HepG2 (cell line): ENCODE data around the gene WDR54. TPM values are rescaled to one million over a fixed set of nuclear protein-coding genes. Genes with fewer than 3 reads are reported as not detected.

Source experiments
- ATAC-seq: fragments of 200-7000 bp; cut with Tn5 transposase; 3 replicates; pipeline ENCODE4 v1.9.1; 2020; ENCODE audit warnings: mild to moderate bottlenecking, moderate library complexity
- BruUV-seq: library from RNA; stranded (reverse); fragments of 400-500 nt; replicated peaks from 2 replicates; lab custom pipeline; 2021; lab: Mats Ljungman, UMichigan
- CTCF ChIA-PET: fragments of 300-600 bp; formaldehyde crosslinking; extraction: SDS; loops from one replicate; lab custom pipeline; 2021; ENCODE audit warnings: low total read pairs, inconsistent platforms, low intra/inter-chr PET ratio; lab: Yijun Ruan, JAX
- POLR2A ChIA-PET: fragments of 350-600 bp; sonication (Branson Sonifier 250); formaldehyde crosslinking; loops from one replicate; lab custom pipeline; 2020; ENCODE audit warnings: antibody characterized with exemption, inconsistent platforms; lab: Yijun Ruan, JAX
- DNase-seq: peaks from one replicate; pipeline ENCODE4 v3.0.0-alpha.2; 2015; ENCODE audit warnings: low spot score
- FAIRE-seq: peaks from 3 replicates; lab custom pipeline; 2011; peaks lifted over from hg19 to GRCh38; lab: Jason Lieb, UNC
- H2AFZ ChIP-seq: one replicate; pipeline ENCODE4 v1.6.1; 2011; ENCODE audit warnings: low read length, inconsistent platforms
- H3K27ac ChIP-seq: fragments of 300-600 bp; 3 replicates; pipeline ENCODE4 v1.8.0; 2011; ENCODE audit warnings: mixed run types, mild to moderate bottlenecking, mixed read lengths, low read length, inconsistent platforms; ENCODE audit not compliant: insufficient read depth; ENCODE audit errors: extremely low read length
- H3K27me3 ChIP-seq, 2 experiments: fragments of 200-600 bp in 1 of 2; 2 replicates in 1 of 2; 3 replicates in 1 of 2; pipeline versions ENCODE4 v1.6.0 to v1.8.0; 2011; ENCODE audit warnings: low read length in 2 of 2, mild to moderate bottlenecking in 2 of 2, moderate library complexity in 2 of 2, inconsistent platforms in 1 of 2; ENCODE audit not compliant: insufficient read depth in 2 of 2, control insufficient read depth in 1 of 2
- H3K36me3 ChIP-seq, 2 experiments: fragments of 200-600 bp in 1 of 2; replicated peaks in 1 of 2; 2 replicates in 1 of 2; 3 replicates in 1 of 2; pipeline versions ENCODE4 v1.5.1 to v1.8.0; 2011; ENCODE audit warnings: low read length in 2 of 2, inconsistent platforms in 1 of 2; ENCODE audit not compliant: insufficient read depth in 2 of 2, control insufficient read depth in 1 of 2
- H3K4me1 ChIP-seq: 2 replicates; pipeline ENCODE4 v1.5.1; 2012; ENCODE audit warnings: low read length, inconsistent platforms; ENCODE audit not compliant: insufficient read depth
- H3K4me2 ChIP-seq: 2 replicates; pipeline ENCODE4 v1.6.0; 2011; ENCODE audit warnings: low read depth, low read length, inconsistent platforms
- H3K4me3 ChIP-seq, 3 experiments: fragments of 200-600 bp in 1 of 3; sonication (generic), shearing (Covaris generic) in 1 of 3; replicated peaks in 1 of 3; 2 replicates each; pipeline ENCODE4 v1.5.1; 2011 to 2016; ENCODE audit warnings: low read length in 3 of 3, inconsistent platforms in 2 of 3, low read depth in 2 of 3, mild to moderate bottlenecking in 2 of 3, control low read depth in 1 of 3, mixed read lengths in 1 of 3; ENCODE audit not compliant: insufficient read depth in 1 of 3
- H3K79me2 ChIP-seq: one replicate; pipeline ENCODE4 v1.6.1; 2011; ENCODE audit warnings: low read length, inconsistent platforms; ENCODE audit not compliant: insufficient read depth
- H3K9ac ChIP-seq: 2 replicates; pipeline ENCODE4 v1.6.0; 2011; ENCODE audit warnings: mild to moderate bottlenecking, low read depth, low read length, inconsistent platforms; ENCODE audit not compliant: insufficient read depth
- H3K9me3 ChIP-seq: 2 replicates; pipeline ENCODE4 v1.5.1; 2012; ENCODE audit warnings: mild to moderate bottlenecking, low read length
- H4K20me1 ChIP-seq: 2 replicates; pipeline ENCODE4 v1.6.0; 2011; ENCODE audit warnings: inconsistent platforms, mild to moderate bottlenecking, low read length, moderate library complexity; ENCODE audit not compliant: insufficient read depth
- AFF4 ChIP-seq: sonication (generic); formaldehyde crosslinking; IDR thresholded peaks from 2 replicates; pipeline ENCODE4 v1.4.0; 2020; ENCODE audit warnings: missing genetic modification reagents
- ARID3A ChIP-seq: IDR thresholded peaks from 2 replicates; pipeline ENCODE4 v1.6.1; 2012; ENCODE audit warnings: low read depth, low read length, improper control_type of control experiment
- MED13 ChIP-seq: sonication (generic); formaldehyde crosslinking; IDR thresholded peaks from 2 replicates; pipeline ENCODE4 v1.5.0; 2020; ENCODE audit warnings: missing genetic modification reagents
- REL ChIP-seq: sonication (generic); formaldehyde crosslinking; conservative IDR thresholded peaks from 2 replicates; pipeline ENCODE4 v1.8.0; 2022; ENCODE audit warnings: mild to moderate bottlenecking, missing genetic modification reagents, moderate library complexity
- SNAPC2 ChIP-seq: sonication (generic); formaldehyde crosslinking; IDR thresholded peaks from 2 replicates; pipeline ENCODE4 v1.8.1; 2022; ENCODE audit warnings: mild to moderate bottlenecking, missing genetic modification reagents
- ZNF407 ChIP-seq: sonication (generic); formaldehyde crosslinking; IDR thresholded peaks from one replicate; pipeline ENCODE4 v1.5.1; 2020; ENCODE audit warnings: mild to moderate bottlenecking, missing genetic modification reagents; ENCODE audit errors: not compliant biosample characterization
- ZSCAN25 ChIP-seq: sonication (generic); formaldehyde crosslinking; IDR thresholded peaks from 2 replicates; pipeline ENCODE4 v1.8.0; 2022; ENCODE audit warnings: mild to moderate bottlenecking, missing genetic modification reagents
- WGBS: methylation state at CpG from one replicate; pipeline ENCODE4 v1.1.6; 2017; ENCODE audit warnings: low lambda C conversion rate; 5-methylcytosine and 5-hydroxymethylcytosine counted together
- in situ Hi-C: cut with HindIII; loops from 2 replicates; pipeline ENCODE4 v1.10.0; 2017; ENCODE audit warnings: low pct_unique_long_range_greater_than_20kb; ENCODE audit not compliant: extremely low pct_ligation_motif_present
- intact Hi-C: fragments of 100-400 bp; cut with micrococcal nuclease; formaldehyde crosslinking; loops from one replicate; pipeline ENCODE4 v1.10.0; 2022; ENCODE audit not compliant: unreplicated experiment
- polyA plus RNA-seq, 8 experiments: library from polyadenylated mRNA; depleted of rRNA in 3 of 8; stranded (reverse) in 7 of 8; unstranded in 1 of 8; fragments of >200 nt; fragmentation: Illumina TruSeq in 4 of 8; extraction: Trizol in 4 of 8; gene quantifications; 2 replicates each; pipeline versions ENCODE4 v1.2.1 to v1.2.3, GENCODE V29; 2011 to 2016; ENCODE audit warnings: low read depth in 4 of 8, missing spikeins in 1 of 8, mixed read lengths in 1 of 8; ENCODE audit not compliant: insufficient read depth in 1 of 8
- total RNA-seq, 5 experiments: library from RNA; depleted of rRNA; stranded (reverse); fragments of >200 nt; fragmentation: Illumina TruSeq; extraction: Trizol; gene quantifications; 2 replicates each; pipeline ENCODE4 v1.2.3, GENCODE V29; 2016; ENCODE audit warnings: low read depth in 1 of 5

WDR54 gene
- total and polyA plus RNA-seq, 2 of the 13 experiments (the other 11 are each of a cell fraction or from before 2014, with no cell fraction given): 2.0 to 17.3 TPM

GRCh38 chr2:74428675-74429074, 7.1 kb downstream of the WDR54 start:
- ATAC-seq (no peak), FAIRE-seq (no peak), DNase-seq (no peak)
- H3K79me2 ChIP-seq: peaks cover 12% of the 10 kb centered on the region
- ChIA-PET POLR2A (interaction anchor here (2.5 to 9.5 kb wide), 6 partner anchors 11 to 53 kb away, joined by 17 to 272 read pairs (median 77); partner anchors contain the start of genes CCDC142, INO80B, MRPL53 and RTKN), CTCF (no interaction called here)
- H3K4me2 ChIP-seq: no peak overlapping the region
- WGBS: 97% methylated on average over 5 of the region's 5 CpGs
- H3K9ac ChIP-seq: no peak overlapping the region
- H3K27me3 ChIP-seq: no peaks in the 10 kb centered on the region
- H3K9me3 ChIP-seq: no peaks in the 10 kb centered on the region
- peaks cover 42 to 75% of the 10 kb centered on the region in 2 experiments for H3K36me3 ChIP-seq
- BruUV-seq: no TSS peak
- in situ Hi-C loops: no loop called here
- H3K4me1 ChIP-seq: peaks cover 87% of the 10 kb centered on the region
- no peak overlapping the region for H2AFZ ChIP-seq
- H4K20me1 ChIP-seq: peaks cover 22% of the 10 kb centered on the region; the same call in 1 of the 2 replicates
- H3K27ac ChIP-seq: peak overlapping the region; percentile 80
- H3K4me3 ChIP-seq: no peak overlapping the region
- intact Hi-C loops: no loop called here
- TF ChIP-seq ARID3A (no peak), AFF4 (no peak), SNAPC2 (CRISPR knock-in tag) (0 out of 2 replicates have a peak, but pooled peaks have one; percentile 17), ZSCAN25 (CRISPR knock-in tag) (no peak), ZNF407 (no peak), REL (CRISPR knock-in tag) (0 out of 2 replicates have a peak, but pooled peaks have one; percentile 21), MED13 (no peak)
